ENCODE data around the gene CCNI. TPM values are rescaled to one million over a fixed set of nuclear protein-coding genes. Genes with fewer than 3 reads are reported as not detected.

The CCNI gene
- total RNA-seq, 1 donor from 2014 or later = 216 TPM

DNA sequence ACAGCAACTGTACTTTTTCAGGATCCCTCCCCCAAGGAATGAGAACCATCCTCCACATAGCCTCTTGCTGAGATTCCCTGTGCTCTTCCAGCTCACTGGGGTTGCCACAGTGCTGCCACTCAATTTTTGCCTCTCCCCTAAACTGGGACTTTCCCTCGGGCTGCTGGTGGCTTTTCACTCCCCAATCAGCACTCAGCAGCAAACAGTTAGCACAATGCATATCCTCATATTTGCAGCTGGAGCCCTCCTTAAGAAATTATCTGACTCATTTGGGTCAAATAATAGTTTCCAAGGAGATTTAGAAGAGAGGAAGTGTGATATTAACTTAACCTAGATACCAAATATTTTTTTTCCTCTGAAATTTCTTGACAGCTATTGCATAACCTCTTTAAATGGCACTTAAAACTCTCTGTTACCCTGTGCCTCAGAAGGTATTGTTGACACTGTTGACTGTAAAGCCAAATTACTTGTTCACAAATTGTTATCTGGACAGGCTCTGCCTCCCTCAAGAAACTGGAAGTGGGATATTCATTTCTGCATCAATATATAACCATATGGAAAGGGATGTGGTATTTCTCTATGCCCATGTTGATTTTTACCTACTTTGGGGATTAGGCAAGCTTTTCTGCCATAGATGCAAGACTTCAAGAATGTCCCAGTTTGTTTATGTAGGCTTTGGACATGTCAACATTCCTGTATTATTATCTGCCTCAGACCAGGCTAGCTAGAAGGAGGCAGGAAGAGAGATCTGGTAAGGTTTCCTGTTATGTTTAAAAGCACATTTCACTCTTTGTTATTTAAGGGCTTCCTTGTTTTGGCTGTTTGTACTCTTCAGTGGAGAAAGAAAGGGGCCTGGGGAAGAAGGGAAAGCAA is 68.2 kb downstream of the CCNI start:
- peak; percentile 30 for DNase-seq

- peak; percentile 21 for DNase-seq
Observed at GRCh38 chr4:77006753-77007353, 68.9 kb downstream of the CCNI start.

- no peak for DNase-seq
Observed at GRCh38 chr4:77003400-77003799, 72.4 kb downstream of the CCNI start.

GRCh38 chr4:77002321-77003107 is 73.3 kb downstream of the CCNI start:
- peak; percentile 67 for DNase-seq

DNA sequence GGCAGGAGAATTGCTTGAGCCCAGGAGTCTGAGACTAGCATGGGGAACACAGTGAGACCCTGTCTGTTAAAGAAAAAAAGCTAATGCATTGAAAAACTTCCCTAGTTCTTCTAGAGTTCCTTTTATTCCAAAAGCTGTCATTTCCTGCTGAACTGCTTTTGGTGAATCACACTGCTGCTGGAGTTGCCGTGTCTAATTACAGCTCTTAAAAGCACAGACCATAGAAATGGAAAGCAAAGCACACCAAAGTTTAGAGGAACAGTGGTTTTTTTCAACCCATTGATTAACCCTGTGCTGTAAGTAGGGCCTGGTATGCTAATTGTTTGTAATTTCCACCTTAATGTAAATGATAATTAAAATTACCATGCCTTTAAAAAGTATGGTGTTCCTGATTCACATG is 73.9 kb downstream of the CCNI start:
- DNase-seq = peak; percentile 66

DNA sequence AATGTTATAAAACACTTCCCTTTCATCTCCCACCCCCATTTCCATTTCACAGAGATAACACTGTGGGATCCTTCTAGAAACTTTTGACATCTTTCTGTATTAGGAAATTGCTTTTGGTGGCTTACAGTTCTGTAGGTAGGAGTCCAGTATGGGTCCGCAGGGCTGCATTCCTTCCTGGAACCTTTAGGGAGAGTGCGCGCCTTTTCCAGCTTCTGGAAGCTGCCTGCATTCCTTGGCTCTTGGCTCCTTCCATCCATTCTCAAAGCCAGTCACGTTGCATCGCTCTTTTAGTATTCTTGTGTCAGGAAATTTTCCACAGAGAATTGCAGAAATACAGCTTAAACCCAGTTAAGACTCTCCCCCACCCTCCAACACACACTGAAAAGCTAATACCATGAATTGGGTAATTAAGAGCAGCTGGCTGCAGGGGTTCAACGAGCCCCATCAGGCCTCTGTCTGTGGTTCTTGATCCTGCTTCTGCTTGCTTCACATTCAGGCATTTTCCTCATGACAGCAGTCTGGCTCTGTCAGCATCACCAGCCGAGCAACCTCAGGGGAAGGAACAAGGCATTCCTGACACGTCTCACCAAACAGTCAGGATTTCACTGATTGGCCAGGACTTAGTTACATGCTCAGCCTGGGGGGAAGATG is 77.4 kb downstream of the CCNI start:
- peak; percentile 9 for DNase-seq

DNA sequence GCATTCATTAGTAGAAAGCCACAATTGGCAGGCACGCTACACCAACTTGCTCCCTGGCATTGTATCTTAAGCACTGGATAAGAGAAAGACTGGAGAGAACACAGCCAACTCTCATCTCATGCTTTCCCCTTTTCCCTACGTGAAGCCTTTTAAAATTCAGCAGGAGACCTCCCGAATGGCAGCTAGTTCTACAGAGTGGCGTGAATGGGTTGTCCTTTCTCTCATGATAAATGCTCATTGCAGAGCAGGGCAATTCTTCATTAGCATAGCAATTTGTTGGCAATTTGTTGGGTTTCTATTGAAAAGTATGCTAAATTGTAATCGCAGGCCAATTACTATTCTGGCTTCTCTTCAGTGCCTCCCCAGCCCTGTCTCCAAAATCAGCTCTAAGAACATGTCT is 78.3 kb downstream of the CCNI start:
- DNase-seq = no peak

Other genes with a start within 250 kb of the CCNI start
- 0.82 TPM for gene SOWAHB, start 177.8 kb downstream of the CCNI start, total RNA-seq
- gene SEPTIN11, start 126.2 kb downstream of the CCNI start, total RNA-seq = 132 TPM
- gene CCNG2, start 81.2 kb upstream of the CCNI start, total RNA-seq = 94.2 TPM

Data from tongue (tissue), 2 donors.